PFSK-1 (cell line): ENCODE results near the gene FAM177A1.

Experiments
- FOXP2 ChIP-seq: optimal IDR thresholded peaks from 2 replicates; pipeline ENCODE3; 2011; ENCODE audit warnings: borderline replicate concordance, control low read depth, inconsistent platforms; ENCODE audit not compliant: insufficient read depth; ENCODE audit errors: extremely low read length, extremely low read depth
- POLR2AphosphoS5 ChIP-seq: IDR thresholded peaks from 2 replicates; pipeline ENCODE4 v1.6.1; 2012; ENCODE audit warnings: low read depth, mild to moderate bottlenecking, control low read depth, low read length, moderate library complexity
- REST ChIP-seq, 2 experiments: IDR thresholded peaks; 2 replicates each; pipeline versions ENCODE4 v1.6.1 to v1.8.0; 2011 to 2012; ENCODE audit warnings: low read depth in 2 of 2, low read length in 2 of 2, control low read depth in 1 of 2, inconsistent platforms in 1 of 2, mild to moderate bottlenecking in 1 of 2, moderate library complexity in 1 of 2; ENCODE audit not compliant: insufficient read depth in 1 of 2
- SIN3A ChIP-seq: IDR thresholded peaks from 2 replicates; pipeline ENCODE4 v1.6.1; 2012; ENCODE audit warnings: mild to moderate bottlenecking, low read length, moderate library complexity, borderline replicate concordance; ENCODE audit not compliant: insufficient read depth
- TAF1 ChIP-seq: IDR thresholded peaks from 2 replicates; pipeline ENCODE4 v1.6.1; 2012; ENCODE audit warnings: low read length, control low read depth, borderline replicate concordance; ENCODE audit not compliant: insufficient read depth

The FAM177A1 gene

GRCh38 chr14:35107866-35108265 is 61.8 kb downstream of the FAM177A1 start:
- TF ChIP-seq POLR2AphosphoS5 (no peak), TAF1 (no peak), FOXP2 (no peak), REST (IDR thresholded peaks at IDR 0.05; ENCODE audit: insufficient read depth in 1 of 2, low read depth in 2 of 2, low read length in 2 of 2) (no peak), SIN3A (no peak)

- TF ChIP-seq POLR2AphosphoS5, result no peak
- no peak for TF ChIP-seq FOXP2
- no peak for TF ChIP-seq SIN3A
- TF ChIP-seq TAF1, result no peak
- TF ChIP-seq REST (IDR thresholded peaks at IDR 0.05; ENCODE audit: insufficient read depth in 1 of 2, low read depth in 2 of 2, low read length in 2 of 2), result no peak
Observed at GRCh38 chr14:35112641-35113040, 66.6 kb downstream of the FAM177A1 start.

- TF ChIP-seq FOXP2, result no peak
Observed at GRCh38 chr14:35113308-35113950, 67.4 kb downstream of the FAM177A1 start.

GRCh38 chr14:35114036-35114435 is 68.0 kb downstream of the FAM177A1 start:
- TF ChIP-seq SIN3A (no peak), REST (IDR thresholded peaks at IDR 0.05; ENCODE audit: insufficient read depth in 1 of 2, low read depth in 2 of 2, low read length in 2 of 2) (no peak), POLR2AphosphoS5 (no peak), FOXP2 (no peak), TAF1 (no peak)

- TF ChIP-seq SIN3A, result no peak
- no peak for TF ChIP-seq FOXP2
- no peak for TF ChIP-seq TAF1
- TF ChIP-seq REST (IDR thresholded peaks at IDR 0.05; ENCODE audit: insufficient read depth in 1 of 2, low read depth in 2 of 2, low read length in 2 of 2), result no peak
- no peak for TF ChIP-seq POLR2AphosphoS5
Observed at GRCh38 chr14:35116242-35116641, 70.2 kb downstream of the FAM177A1 start.
